SK-N-MC (cell line): Measurements from ENCODE around the gene ARHGEF37.
"Not testable (repeated sequence)": the region's sequence is repeated elsewhere in the genome, so short reads cannot be mapped to it uniquely, and the experiment has no call there.

Source experiments
- DNase-seq: peaks from one replicate; pipeline ENCODE4 v3.0.0-alpha.2; 2011; ENCODE audit warnings: low read depth, low spot score
- H3K27ac ChIP-seq: fragments of 200-600 bp; sonication (generic); 2 replicates; pipeline ENCODE4 v1.5.1; 2016; ENCODE audit warnings: mixed run types
- H3K36me3 ChIP-seq: fragments of 200-600 bp; sonication (generic); 2 replicates; pipeline ENCODE4 v1.6.1; 2017; ENCODE audit warnings: antibody characterized with exemption, low read length, mixed read lengths; ENCODE audit not compliant: insufficient read depth
- H3K4me3 ChIP-seq: fragments of 200-600 bp; sonication (generic); 2 replicates; pipeline ENCODE4 v1.5.1; 2016
- H3K9ac ChIP-seq: fragments of 200-600 bp; sonication (generic); 2 replicates; pipeline ENCODE4 v1.8.0; 2017; ENCODE audit warnings: mixed run types, mixed read lengths; ENCODE audit not compliant: insufficient read length
- H3K9me3 ChIP-seq: fragments of 200-600 bp; sonication (generic); 2 replicates; pipeline ENCODE4 v1.6.1; 2017; ENCODE audit warnings: low read depth, mild to moderate bottlenecking, antibody characterized with exemption, low read length, moderate library complexity, mixed read lengths
- EZH2 ChIP-seq: fragments of 200-600 bp; sonication (generic); IDR thresholded peaks from one replicate; pipeline ENCODE4 v1.6.1; 2017; ENCODE audit warnings: antibody characterized with exemption
- FOXP2 ChIP-seq: optimal IDR thresholded peaks from 2 replicates; pipeline ENCODE3; 2011; ENCODE audit warnings: mild to moderate bottlenecking, moderate library complexity; ENCODE audit not compliant: insufficient read depth; ENCODE audit errors: extremely low read length, control extremely low read depth
- POLR2AphosphoS5 ChIP-seq: IDR thresholded peaks from 2 replicates; pipeline ENCODE4 v1.6.1; 2012; ENCODE audit warnings: mild to moderate bottlenecking, low read depth, low read length, borderline replicate concordance

ARHGEF37 gene

GRCh38 chr5:149641000-149641576 is 59.8 kb downstream of the ARHGEF37 start:
- TF ChIP-seq EZH2 (no peak), FOXP2 (no peak)
- Histone ChIP-seq H3K27ac (no peak overlapping the region), H3K9ac (no peak overlapping the region), H3K36me3 (no peaks in the 10 kb centered on the region), H3K4me3 (no peak overlapping the region), H3K9me3 (no peaks in the 10 kb centered on the region)
- DNase-seq = no peak

- H3K9me3 ChIP-seq = no peaks in the 10 kb centered on the region
- H3K36me3 ChIP-seq = no peaks in the 10 kb centered on the region
- no peak for TF ChIP-seq POLR2AphosphoS5
- no peak for TF ChIP-seq FOXP2
- no peak for TF ChIP-seq EZH2
- no peak overlapping the region for H3K27ac ChIP-seq
- no peak for DNase-seq
- H3K9ac ChIP-seq = no peak overlapping the region
- H3K4me3 ChIP-seq = no peak overlapping the region
These were observed 60.3 kb downstream of the ARHGEF37 start for GRCh38 chr5:149641600-149641999.

GRCh38 chr5:149643781-149644180 is 62.5 kb downstream of the ARHGEF37 start:
- no peaks in the 10 kb centered on the region for H3K9me3 ChIP-seq
- no peak for TF ChIP-seq EZH2
- TF ChIP-seq FOXP2 = no peak
- no peak for TF ChIP-seq POLR2AphosphoS5
- H3K27ac ChIP-seq = no peak overlapping the region
- DNase-seq = no peak
- H3K4me3 ChIP-seq = no peak overlapping the region
- no peaks in the 10 kb centered on the region for H3K36me3 ChIP-seq
- H3K9ac ChIP-seq = no peak overlapping the region

DNA sequence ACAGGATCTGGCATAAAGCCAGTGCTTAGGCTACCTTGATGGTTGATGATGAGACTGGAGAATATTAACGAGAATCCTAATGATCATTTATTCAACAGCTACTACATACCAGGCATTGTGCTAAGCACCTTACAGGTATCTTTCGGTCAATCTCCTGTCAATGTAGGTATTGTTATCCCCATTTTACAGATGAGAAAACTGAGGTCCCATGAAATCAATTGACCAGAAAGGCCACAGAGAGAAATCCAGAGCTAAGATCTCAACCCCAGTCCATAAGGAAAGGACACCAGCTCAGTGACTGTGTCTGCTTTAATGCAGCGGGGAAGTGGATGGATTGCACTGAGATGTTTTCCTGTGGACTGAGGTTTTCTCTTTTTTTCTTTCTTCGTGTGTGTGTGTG is 63.3 kb downstream of the ARHGEF37 start:
- no peak overlapping the region for H3K27ac ChIP-seq
- no peak for DNase-seq
- TF ChIP-seq EZH2 (no peak), POLR2AphosphoS5 (no peak), FOXP2 (no peak)
- H3K36me3 ChIP-seq = no peaks in the 10 kb centered on the region
- H3K4me3 ChIP-seq = no peak overlapping the region
- H3K9ac ChIP-seq = no peak overlapping the region
- no peaks in the 10 kb centered on the region for H3K9me3 ChIP-seq

- no peak for TF ChIP-seq FOXP2
- no peak for TF ChIP-seq POLR2AphosphoS5
- no peak for TF ChIP-seq EZH2
- no peak overlapping the region for H3K27ac ChIP-seq
- H3K9me3 ChIP-seq = no peaks in the 10 kb centered on the region
These were observed 63.9 kb downstream of the ARHGEF37 start for GRCh38 chr5:149645236-149645635.

GRCh38 chr5:149645725-149646124 is 64.4 kb downstream of the ARHGEF37 start:
- DNase-seq = no peak
- Histone ChIP-seq H3K9me3 (no peaks in the 10 kb centered on the region), H3K4me3 (no peak overlapping the region), H3K27ac (no peak overlapping the region), H3K9ac (no peak overlapping the region), H3K36me3 (no peaks in the 10 kb centered on the region)
- TF ChIP-seq POLR2AphosphoS5 = no peak
- TF ChIP-seq EZH2 = no peak
- no peak for TF ChIP-seq FOXP2

More at GRCh38 chr5:149645236-149645635, 63.9 kb downstream of the ARHGEF37 start:
- DNase-seq = no peak
- no peaks in the 10 kb centered on the region for H3K36me3 ChIP-seq
- no peak overlapping the region for H3K9ac ChIP-seq
- no peak overlapping the region for H3K4me3 ChIP-seq

DNA sequence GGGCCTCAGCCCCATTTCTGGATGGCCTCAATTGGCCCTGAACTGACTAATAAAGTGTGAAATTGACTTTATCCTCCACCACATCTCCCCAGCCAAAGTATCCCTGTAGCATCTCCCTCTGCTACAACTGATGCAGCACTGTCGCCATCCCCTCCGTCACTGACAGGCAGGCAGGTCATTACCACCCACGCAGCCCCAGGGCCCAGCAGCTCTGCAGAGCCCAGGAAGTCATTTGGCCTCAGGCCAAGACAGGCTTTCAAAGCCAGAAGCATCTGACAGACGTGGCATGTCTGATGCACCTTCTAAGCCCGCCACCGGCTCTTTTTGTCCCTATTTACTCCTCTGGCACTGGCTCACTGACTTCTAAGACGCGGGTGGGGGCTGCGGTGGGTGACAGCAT is 65.3 kb downstream of the ARHGEF37 start:
- Histone ChIP-seq H3K27ac (no peak overlapping the region), H3K9me3 (no peaks in the 10 kb centered on the region), H3K36me3 (no peaks in the 10 kb centered on the region), H3K4me3 (no peak overlapping the region), H3K9ac (no peak overlapping the region)
- no peak for DNase-seq
- TF ChIP-seq FOXP2 = no peak
- TF ChIP-seq POLR2AphosphoS5 = no peak
- TF ChIP-seq EZH2 = no peak

DNA sequence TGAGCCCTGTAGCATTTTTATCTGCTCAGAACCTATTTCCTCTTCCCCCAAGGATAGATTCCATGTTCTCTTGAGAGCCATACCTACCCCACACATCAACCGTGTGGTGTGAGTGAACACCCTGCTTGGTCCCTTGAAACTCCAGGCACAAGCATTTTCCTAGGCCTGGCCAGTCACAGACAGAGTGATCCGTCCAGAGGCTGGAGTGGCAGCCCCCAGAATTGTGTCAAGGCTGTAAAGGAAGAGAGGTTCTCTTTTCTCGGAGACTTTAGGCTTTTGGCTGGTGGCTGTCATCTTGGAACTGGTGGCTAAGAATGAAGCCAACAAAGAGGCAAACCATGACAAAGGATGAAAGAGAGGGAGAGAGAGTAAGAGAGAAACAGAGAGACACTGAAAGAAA is 66.0 kb downstream of the ARHGEF37 start:
- Histone ChIP-seq H3K9me3 (no peaks in the 10 kb centered on the region), H3K27ac (no peak overlapping the region), H3K9ac (no peak overlapping the region), H3K4me3 (no peak overlapping the region), H3K36me3 (no peaks in the 10 kb centered on the region)
- no peak for TF ChIP-seq EZH2
- no peak for TF ChIP-seq POLR2AphosphoS5
- TF ChIP-seq FOXP2 = no peak
- DNase-seq = no peak

DNA sequence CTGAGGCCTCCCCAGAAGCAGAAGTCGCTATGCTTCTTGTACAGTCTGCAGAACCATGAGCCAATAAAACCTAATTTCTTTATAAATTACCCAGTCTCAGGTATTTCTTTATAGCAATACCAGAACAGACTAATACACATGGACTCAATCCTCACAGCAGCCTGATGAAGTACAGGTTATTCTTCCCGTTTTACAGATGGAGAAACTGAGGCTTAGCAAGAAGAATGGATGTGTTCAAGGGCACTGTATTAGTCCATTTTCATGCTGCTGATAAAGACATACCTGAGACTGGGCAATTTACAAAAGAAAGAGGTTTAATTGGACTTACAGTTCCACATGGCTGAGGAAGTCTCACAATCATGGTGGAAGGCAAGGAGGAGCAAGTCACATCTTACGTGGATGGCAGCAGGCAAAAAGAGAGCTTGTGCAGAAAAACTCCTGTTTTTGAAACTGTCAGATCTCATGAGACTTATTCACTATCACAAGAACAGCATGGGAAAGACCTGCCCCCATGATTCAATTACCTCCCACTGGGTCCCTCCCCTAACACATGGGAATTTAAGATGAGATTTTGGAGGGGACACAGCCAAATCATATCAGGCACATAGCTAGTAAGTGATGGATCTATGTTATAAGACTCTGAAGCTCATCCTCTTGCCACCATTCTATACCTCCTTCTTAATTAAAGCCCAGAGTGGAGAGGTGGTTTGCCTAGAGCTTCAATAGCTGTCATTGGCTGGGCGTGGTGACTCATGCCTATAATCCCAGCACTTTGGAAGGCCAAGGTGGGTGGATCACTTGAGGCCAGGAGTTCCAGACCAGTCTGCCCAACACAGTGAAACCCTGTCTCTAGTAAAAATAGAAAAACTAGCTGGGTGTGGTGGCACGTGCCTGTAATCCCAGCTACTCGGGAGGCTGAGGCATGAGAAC is 67.4 kb downstream of the ARHGEF37 start:
- not testable (repeated sequence) for H3K9me3 ChIP-seq, H3K9ac ChIP-seq, DNase-seq, H3K4me3 ChIP-seq, H3K27ac ChIP-seq, H3K36me3 ChIP-seq

DNA sequence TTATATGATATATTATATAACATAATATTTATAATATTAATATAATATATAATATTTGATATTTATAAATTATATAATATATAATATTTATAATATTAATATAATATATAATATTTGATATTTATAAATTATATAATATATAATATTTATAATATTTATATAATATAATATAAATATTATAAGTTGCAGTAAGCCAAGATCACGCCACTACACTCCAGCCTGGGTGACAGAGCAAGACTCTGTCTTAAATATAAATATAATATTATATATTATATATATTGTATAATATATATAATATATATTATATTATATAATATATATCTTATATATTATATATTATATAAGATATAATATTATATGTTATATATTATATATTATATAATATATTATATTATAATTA is 68.4 kb downstream of the ARHGEF37 start:
- not testable (repeated sequence) for DNase-seq, H3K27ac ChIP-seq, H3K9ac ChIP-seq, H3K4me3 ChIP-seq, H3K9me3 ChIP-seq, H3K36me3 ChIP-seq
